Sigmoid colon (tissue), 4 donors: ENCODE data around the gene ASF1B.

Experiments used
- EP300 ChIP-seq, 4 donors: sonication (generic); formaldehyde crosslinking; IDR thresholded peaks; one replicate each; pipeline ENCODE4 v1.6.1; 2017; ENCODE audit warnings: antibody characterized with exemption in 4 of 4
- TF ChIP-seq, protein P1 (sequence below), 4 experiments: fragments of 450-650 bp in 3 of 4; fragments of 200-600 bp in 1 of 4; IDR thresholded peaks; one replicate each; pipeline ENCODE4 v1.5.1; 2016 to 2019; ENCODE audit warnings: antibody characterized with exemption in 4 of 4, mild to moderate bottlenecking in 3 of 4, moderate library complexity in 2 of 4

DNA sequence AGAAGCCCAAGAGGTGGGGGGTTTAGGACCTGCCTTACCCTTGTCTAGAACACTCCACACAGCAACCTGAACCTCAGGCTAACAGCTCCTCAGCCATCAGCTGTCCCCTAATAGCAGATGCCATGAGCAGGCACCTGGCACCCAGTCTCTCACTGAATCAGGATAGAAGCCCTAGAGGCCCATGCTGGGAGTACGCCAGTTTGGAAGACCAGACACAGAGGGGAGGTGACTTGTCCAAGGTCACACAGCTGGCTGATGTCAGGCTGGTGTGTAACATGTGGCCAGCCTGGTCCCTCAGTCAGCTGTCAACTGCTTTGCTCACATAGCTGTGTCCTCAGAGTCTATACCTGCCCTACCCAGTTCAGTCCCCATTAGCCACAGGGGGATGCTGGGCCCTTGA, 33.1 kb downstream of the ASF1B start:
- TF ChIP-seq, protein P1, sequence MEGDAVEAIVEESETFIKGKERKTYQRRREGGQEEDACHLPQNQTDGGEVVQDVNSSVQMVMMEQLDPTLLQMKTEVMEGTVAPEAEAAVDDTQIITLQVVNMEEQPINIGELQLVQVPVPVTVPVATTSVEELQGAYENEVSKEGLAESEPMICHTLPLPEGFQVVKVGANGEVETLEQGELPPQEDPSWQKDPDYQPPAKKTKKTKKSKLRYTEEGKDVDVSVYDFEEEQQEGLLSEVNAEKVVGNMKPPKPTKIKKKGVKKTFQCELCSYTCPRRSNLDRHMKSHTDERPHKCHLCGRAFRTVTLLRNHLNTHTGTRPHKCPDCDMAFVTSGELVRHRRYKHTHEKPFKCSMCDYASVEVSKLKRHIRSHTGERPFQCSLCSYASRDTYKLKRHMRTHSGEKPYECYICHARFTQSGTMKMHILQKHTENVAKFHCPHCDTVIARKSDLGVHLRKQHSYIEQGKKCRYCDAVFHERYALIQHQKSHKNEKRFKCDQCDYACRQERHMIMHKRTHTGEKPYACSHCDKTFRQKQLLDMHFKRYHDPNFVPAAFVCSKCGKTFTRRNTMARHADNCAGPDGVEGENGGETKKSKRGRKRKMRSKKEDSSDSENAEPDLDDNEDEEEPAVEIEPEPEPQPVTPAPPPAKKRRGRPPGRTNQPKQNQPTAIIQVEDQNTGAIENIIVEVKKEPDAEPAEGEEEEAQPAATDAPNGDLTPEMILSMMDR (IDR thresholded peaks at IDR 0.05): no peak
- no peak for TF ChIP-seq EP300 (IDR thresholded peaks at IDR 0.05)
